ENCODE measurements around the gene MEPCE.
A peak's percentile ranks its signal among the peaks of the same experiment; 100 is the strongest.

MEPCE gene

DNA sequence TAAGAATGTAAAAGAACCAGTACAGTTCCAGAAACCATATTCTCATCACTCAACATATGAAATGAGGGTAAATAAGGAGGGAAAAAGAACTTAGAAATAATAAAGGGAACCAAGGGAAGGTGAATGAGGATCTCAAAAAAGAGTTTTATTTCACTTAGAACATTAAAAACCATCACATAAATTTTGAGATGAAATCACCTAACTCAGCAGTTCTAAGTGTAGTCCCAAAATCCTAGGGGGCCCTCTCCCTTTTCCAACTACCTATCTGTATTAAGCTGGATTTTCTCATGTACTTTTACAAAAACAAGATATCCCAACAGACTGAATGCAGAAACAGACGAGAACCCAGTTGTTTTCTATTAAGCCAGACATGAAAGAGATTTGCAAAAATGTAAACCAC lies 4.3 kb upstream of the MEPCE start:
- no peak overlapping the region for H3K4me3 ChIP-seq (ENCODE audit: low read depth, low read length)
- no peak for DNase-seq (ENCODE audit: low read depth)
- TF ChIP-seq CTCF (IDR thresholded peaks at IDR 0.05; ENCODE audit: low read depth, low read length, missing control alignments), result no peak

DNA sequence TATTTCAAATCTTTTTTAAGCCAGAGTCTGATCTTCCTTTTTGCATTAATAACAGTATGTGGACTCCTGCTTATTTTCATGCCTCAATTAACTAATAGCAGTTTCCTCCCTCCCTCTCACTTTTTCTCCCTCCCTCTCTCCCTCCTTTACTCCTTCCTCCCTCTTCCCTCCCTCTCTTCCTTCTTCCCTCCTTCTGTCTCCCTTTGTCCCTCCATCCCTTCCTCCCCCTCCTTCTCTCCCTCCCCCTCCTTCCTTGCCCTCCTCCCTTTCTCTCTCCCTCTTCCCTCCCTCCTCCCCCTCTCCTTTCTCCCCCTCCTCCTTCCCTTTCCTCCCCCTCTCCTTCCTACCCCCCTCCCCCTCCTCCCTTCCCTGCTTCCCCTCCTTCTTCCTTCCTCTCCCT lies 3.1 kb upstream of the MEPCE start:
- no peak for DNase-seq (ENCODE audit: low read depth)
- no peak for TF ChIP-seq CTCF (IDR thresholded peaks at IDR 0.05; ENCODE audit: low read depth, low read length, missing control alignments)
- H3K4me3 ChIP-seq (ENCODE audit: low read depth, low read length), result no peak overlapping the region

GRCh38 chr7:100427762-100428198 lies 1.9 kb upstream of the MEPCE start:
- no peak overlapping the region; the same call in 1 of the 2 replicates for H3K4me3 ChIP-seq (ENCODE audit: low read depth, low read length)
- TF ChIP-seq CTCF (IDR thresholded peaks at IDR 0.05; ENCODE audit: low read depth, low read length, missing control alignments), result no peak
- DNase-seq (ENCODE audit: low read depth), result no peak

DNA sequence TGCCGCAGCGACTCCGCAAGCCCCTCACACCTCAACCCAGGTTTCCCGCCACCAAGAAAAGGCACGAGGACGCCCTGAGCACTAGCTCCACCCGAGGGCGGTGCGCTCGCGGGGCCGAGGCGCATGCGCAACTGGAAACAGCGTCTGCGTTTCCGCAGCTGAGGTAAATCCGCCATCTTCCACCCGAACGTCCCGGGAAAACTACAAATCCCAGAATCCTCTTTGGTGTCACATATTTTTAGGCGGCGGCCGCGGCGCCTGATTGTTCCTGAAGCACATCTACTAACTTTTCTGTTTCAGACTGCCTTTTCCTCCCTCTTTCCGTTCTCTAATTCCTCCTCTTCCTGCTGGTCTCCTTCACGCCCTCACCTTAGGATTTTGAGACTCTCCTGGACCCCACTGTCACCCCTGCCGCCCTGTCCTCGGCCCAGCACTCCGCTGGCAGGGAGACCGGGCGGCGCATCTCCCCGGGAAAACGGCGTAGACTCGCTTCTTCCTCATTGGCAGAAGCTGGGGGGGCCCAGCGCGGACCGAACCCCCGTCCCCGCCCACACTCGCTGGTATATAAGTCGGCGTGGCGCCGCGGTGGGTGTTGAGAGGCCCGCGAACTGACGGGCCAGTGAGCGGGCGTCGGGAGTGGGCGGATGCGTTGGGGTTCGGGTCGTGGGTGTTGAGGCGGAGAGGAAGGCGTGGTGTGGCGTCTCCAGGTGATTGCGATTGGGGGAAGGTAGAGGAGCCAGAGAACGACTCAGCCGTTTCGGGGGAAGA lies 1.2 kb upstream of the MEPCE start, which contains the start of gene ZCWPW1:
TSS of gene ZCWPW1 (minus strand) at position 505 of the 768 bp plus-strand sequence. CDS start 8,054 bp downstream, outside the sequence.
- peak; percentile 94 for DNase-seq (ENCODE audit: low read depth)
- TF ChIP-seq CTCF (IDR thresholded peaks at IDR 0.05; ENCODE audit: low read depth, low read length, missing control alignments), result no peak
- peak within 1 kb of the TSS; percentile 94 for H3K4me3 ChIP-seq (ENCODE audit: low read depth, low read length)

DNA sequence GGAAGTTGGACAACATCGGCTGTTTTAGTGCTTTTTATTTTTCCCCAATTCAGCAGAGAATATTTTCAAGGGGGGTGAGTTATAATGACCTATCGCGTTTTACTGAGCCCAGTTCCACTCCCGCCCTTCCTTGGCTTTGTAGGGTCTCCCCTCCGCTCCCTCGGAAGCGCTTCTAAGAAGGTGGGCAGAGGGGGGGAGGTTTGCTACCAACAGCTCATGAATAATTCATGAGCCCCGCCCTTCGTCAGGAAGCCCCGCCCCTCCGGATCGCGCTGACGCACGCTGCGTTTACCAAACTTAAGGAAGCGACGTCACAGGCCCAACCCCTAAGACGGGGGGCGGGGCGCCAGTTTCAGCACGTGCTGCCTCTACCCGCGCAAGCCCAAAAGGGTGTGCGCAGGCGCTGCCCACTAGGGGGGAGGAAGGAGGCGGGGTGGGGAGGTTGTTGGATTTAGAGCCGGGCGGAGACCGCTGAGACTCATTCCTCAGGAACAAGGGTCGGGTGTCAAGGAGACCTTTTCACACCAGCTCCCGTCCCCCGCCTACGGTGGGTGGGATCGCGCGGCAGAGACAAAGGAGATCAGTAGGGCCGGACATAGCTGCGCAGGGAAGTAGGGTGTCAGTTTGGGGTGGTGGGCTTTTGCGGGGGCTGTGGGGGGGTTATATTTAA lies 529 bp upstream of the MEPCE start:
- DNase-seq (ENCODE audit: low read depth), result peak; percentile 98
- TF ChIP-seq CTCF (IDR thresholded peaks at IDR 0.05; ENCODE audit: low read depth, low read length, missing control alignments), result peak; percentile 12
- H3K4me3 ChIP-seq (ENCODE audit: low read depth, low read length), result peak overlapping the region; percentile 94

DNA sequence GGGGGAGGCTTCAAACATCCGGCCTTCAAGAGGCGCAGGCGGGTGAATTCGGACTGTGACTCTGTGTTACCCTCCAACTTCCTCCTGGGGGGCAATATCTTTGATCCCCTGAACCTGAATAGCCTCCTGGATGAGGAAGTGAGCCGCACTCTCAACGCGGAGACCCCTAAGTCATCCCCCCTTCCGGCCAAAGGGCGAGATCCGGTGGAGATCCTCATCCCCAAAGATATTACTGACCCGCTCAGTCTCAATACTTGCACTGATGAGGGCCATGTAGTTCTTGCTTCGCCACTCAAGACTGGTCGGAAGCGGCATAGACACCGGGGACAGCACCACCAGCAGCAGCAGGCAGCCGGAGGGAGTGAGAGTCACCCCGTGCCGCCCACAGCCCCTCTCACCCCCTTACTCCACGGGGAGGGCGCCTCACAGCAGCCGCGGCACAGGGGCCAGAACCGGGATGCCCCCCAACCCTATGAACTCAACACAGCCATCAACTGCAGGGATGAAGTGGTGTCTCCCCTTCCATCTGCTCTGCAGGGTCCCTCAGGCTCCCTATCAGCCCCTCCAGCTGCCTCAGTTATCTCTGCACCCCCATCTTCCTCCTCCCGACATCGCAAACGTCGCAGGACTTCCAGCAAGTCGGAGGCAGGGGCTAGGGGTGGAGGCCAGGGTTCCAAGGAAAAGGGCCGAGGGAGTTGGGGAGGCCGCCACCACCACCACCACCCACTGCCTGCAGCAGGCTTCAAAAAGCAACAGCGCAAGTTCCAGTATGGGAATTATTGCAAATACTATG lies 1.1 kb downstream of the MEPCE start:
- TF ChIP-seq CTCF (IDR thresholded peaks at IDR 0.05; ENCODE audit: low read depth, low read length, missing control alignments), result no peak
- peak overlapping the region; percentile 94 for H3K4me3 ChIP-seq (ENCODE audit: low read depth, low read length)
- DNase-seq (ENCODE audit: low read depth), result no peak
